ENCODE results near the gene AGMO. TPM values are rescaled to one million over a fixed set of nuclear protein-coding genes. Genes with fewer than 3 reads are reported as not detected.

Gene AGMO
- total and polyA plus RNA-seq, 2 donors from 2014 or later: 1.4 to 4.5 TPM

GRCh38 chr7:15593382-15593781 lies 31.6 kb upstream of the AGMO start:
- Histone ChIP-seq H3K36me3 (ENCODE audit: control insufficient read depth in 2 of 3, insufficient read depth in 3 of 3, low read length in 3 of 3) (no peaks in the 10 kb centered on the region), H3K27ac (ENCODE audit: low read depth in 2 of 2, low read length in 2 of 2) (no peak overlapping the region), H3K9me3 (ENCODE audit: control insufficient read depth in 2 of 3, insufficient read depth in 1 of 3, low read length in 3 of 3) (no peaks in the 10 kb centered on the region), H3K27me3 (ENCODE audit: control insufficient read depth, insufficient read depth, low read length) (no peaks in the 10 kb centered on the region), H3K4me1 (ENCODE audit: control insufficient read depth in 2 of 3, insufficient read depth in 2 of 3, low read depth in 1 of 3, low read length in 3 of 3) (no peaks in the 10 kb centered on the region), H3K9ac (ENCODE audit: low read length in 3 of 3) (no peak overlapping the region), H3K4me3 (ENCODE audit: low read length in 3 of 3) (no peak overlapping the region)
- intact Hi-C loops (cut with DNase I): no loop called here
- DNase-seq (peak in 1 of 5 donors; percentile 6), FAIRE-seq (no peak)
- no peak for TF ChIP-seq CTCF (IDR thresholded peaks at IDR 0.05; ENCODE audit: borderline replicate concordance, extremely low read depth, insufficient read depth)

GRCh38 chr7:15586266-15586665 lies 24.5 kb upstream of the AGMO start:
- TF ChIP-seq CTCF (IDR thresholded peaks at IDR 0.05; ENCODE audit: borderline replicate concordance, extremely low read depth, insufficient read depth): no peak
- FAIRE-seq (no peak), DNase-seq (no peak)
- Histone ChIP-seq H3K27me3 (ENCODE audit: control insufficient read depth, insufficient read depth, low read length) (no peaks in the 10 kb centered on the region), H3K4me1 (ENCODE audit: control insufficient read depth in 2 of 3, insufficient read depth in 2 of 3, low read depth in 1 of 3, low read length in 3 of 3) (no peaks in the 10 kb centered on the region), H3K9me3 (ENCODE audit: control insufficient read depth in 2 of 3, insufficient read depth in 1 of 3, low read length in 3 of 3) (peaks cover 0 to 6% (median 0%) of the 10 kb centered on the region in 3 donors), H3K36me3 (ENCODE audit: control insufficient read depth in 2 of 3, insufficient read depth in 3 of 3, low read length in 3 of 3) (no peaks in the 10 kb centered on the region), H3K4me3 (ENCODE audit: low read length in 3 of 3) (no peak overlapping the region), H3K9ac (ENCODE audit: low read length in 3 of 3) (no peak overlapping the region), H3K27ac (ENCODE audit: low read depth in 2 of 2, low read length in 2 of 2) (no peak overlapping the region)
- intact Hi-C loops (cut with DNase I): no loop called here

GRCh38 chr7:15584575-15584974 lies 22.8 kb upstream of the AGMO start:
- no peak for FAIRE-seq
- DNase-seq: no peak
- Histone ChIP-seq H3K36me3 (ENCODE audit: control insufficient read depth in 2 of 3, insufficient read depth in 3 of 3, low read length in 3 of 3) (no peaks in the 10 kb centered on the region), H3K9ac (ENCODE audit: low read length in 3 of 3) (no peak overlapping the region), H3K9me3 (ENCODE audit: control insufficient read depth in 2 of 3, insufficient read depth in 1 of 3, low read length in 3 of 3) (peaks cover 0 to 6% (median 0%) of the 10 kb centered on the region in 3 donors), H3K4me1 (ENCODE audit: control insufficient read depth in 2 of 3, insufficient read depth in 2 of 3, low read depth in 1 of 3, low read length in 3 of 3) (no peaks in the 10 kb centered on the region), H3K4me3 (ENCODE audit: low read length in 3 of 3) (no peak overlapping the region), H3K27me3 (ENCODE audit: control insufficient read depth, insufficient read depth, low read length) (no peaks in the 10 kb centered on the region), H3K27ac (ENCODE audit: low read depth in 2 of 2, low read length in 2 of 2) (no peak overlapping the region)
- intact Hi-C loops (cut with DNase I): no loop called here
- TF ChIP-seq CTCF (IDR thresholded peaks at IDR 0.05; ENCODE audit: borderline replicate concordance, extremely low read depth, insufficient read depth): no peak

- intact Hi-C loops (cut with DNase I): no loop called here
- Histone ChIP-seq H3K9ac (ENCODE audit: low read length in 3 of 3) (no peak overlapping the region), H3K27ac (ENCODE audit: low read depth in 2 of 2, low read length in 2 of 2) (no peak overlapping the region), H3K4me1 (ENCODE audit: control insufficient read depth in 2 of 3, insufficient read depth in 2 of 3, low read depth in 1 of 3, low read length in 3 of 3) (no peaks in the 10 kb centered on the region), H3K36me3 (ENCODE audit: control insufficient read depth in 2 of 3, insufficient read depth in 3 of 3, low read length in 3 of 3) (no peaks in the 10 kb centered on the region), H3K9me3 (ENCODE audit: control insufficient read depth in 2 of 3, insufficient read depth in 1 of 3, low read length in 3 of 3) (peaks cover 0 to 6% (median 0%) of the 10 kb centered on the region in 3 donors), H3K4me3 (ENCODE audit: low read length in 3 of 3) (no peak overlapping the region), H3K27me3 (ENCODE audit: control insufficient read depth, insufficient read depth, low read length) (no peaks in the 10 kb centered on the region)
- TF ChIP-seq CTCF (IDR thresholded peaks at IDR 0.05; ENCODE audit: borderline replicate concordance, extremely low read depth, insufficient read depth): no peak
- FAIRE-seq (no peak), DNase-seq (no peak)
Observed at GRCh38 chr7:15582773-15583172, 21.0 kb upstream of the AGMO start.

Measured in kidney (tissue), 14 donors.